GM19463 (cell line): ENCODE data around the gene PAX7.

Experiments used
- ATAC-seq: cut with Tn5 transposase; IDR thresholded peaks from one replicate; pipeline ENCODE4 v1.9.1; 2021; ENCODE audit warnings: mild to moderate bottlenecking, moderate library complexity; ENCODE audit not compliant: unreplicated experiment

PAX7 gene

GRCh38 chr1:18787825-18788385, 157.3 kb downstream of the PAX7 start:
- no peak for ATAC-seq

- no peak for ATAC-seq
Observed at GRCh38 chr1:18789246-18789645, 158.6 kb downstream of the PAX7 start.

DNA sequence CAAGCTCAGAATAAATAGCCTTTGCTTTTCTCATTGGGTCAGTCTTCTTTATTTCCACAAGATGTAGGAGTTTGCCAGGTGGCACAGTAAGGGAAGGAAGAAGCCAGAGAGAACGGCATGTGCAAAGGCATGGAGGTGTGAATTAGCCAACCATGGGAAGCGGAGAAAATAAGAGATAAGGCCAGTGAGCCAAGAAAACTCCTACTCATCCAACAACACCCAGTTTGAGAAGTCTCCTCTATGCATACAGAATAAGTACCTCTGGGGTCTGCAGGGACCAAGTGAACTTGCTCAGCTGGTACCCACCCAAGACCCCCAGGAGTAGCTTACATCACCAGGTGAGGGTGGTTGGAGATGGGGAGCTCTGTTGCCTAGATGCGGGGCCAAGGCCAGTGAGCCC, 162.1 kb downstream of the PAX7 start:
- ATAC-seq: no peak

DNA sequence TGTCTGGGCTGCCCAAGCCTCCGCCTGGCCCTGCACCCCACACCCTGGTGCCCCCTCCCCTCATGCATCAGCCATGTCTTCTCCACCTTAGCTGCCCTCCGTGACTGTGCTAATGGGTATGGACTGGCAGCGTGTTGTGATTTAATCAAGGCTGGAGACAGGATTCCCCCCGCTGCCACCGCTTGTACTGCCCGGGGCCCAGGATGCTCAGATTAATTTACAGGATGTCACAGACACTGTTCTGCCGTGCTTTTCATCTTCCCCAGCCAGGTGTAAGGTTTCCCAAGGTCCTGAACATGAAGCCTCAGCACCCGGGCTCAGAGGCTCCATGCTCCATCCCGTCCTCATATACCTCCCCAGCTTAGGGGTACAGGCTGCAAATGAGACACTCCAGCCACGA, 162.5 kb downstream of the PAX7 start:
- ATAC-seq: no peak

DNA sequence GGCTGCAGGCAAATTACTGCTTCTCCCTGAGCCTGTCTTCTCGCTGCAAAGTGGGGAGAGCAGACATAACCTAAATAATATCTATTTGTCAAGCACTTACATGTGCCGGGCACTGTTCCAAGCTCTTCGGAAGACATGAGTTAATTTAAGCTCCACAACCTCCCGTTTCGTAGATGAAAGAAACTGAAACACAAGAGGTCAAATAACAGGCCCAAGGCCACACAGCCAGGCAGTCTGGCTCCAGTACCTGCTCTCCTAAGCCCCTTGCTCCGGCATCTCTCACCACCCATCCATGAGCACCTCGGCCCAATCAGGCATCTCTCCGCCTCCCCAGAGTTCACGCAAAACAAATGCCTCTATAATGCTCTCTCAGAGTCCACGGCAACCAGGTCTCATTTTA, 163.4 kb downstream of the PAX7 start:
- ATAC-seq: no peak

DNA sequence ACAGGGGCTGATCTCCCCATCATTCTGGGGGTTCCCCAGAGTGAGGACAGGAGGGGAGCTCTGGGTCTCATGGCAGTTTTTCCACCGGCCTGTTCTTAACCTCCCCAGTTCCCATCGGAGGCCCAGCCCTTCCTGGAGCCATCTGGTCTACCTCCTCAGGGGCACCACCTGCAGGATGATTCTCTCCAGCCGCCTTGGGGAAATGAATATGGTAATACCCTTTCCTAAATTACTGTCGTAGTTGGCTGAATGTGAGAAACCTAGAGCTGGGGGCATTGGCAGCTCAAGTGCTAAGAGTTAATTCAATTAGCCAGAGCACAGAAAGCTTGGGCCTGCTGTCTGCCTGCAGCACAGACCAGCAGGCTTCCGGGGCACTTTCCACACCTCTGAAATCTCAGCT, 163.9 kb downstream of the PAX7 start:
- ATAC-seq: no peak

- no peak for ATAC-seq
Observed at GRCh38 chr1:18795002-18795689, 164.5 kb downstream of the PAX7 start.

DNA sequence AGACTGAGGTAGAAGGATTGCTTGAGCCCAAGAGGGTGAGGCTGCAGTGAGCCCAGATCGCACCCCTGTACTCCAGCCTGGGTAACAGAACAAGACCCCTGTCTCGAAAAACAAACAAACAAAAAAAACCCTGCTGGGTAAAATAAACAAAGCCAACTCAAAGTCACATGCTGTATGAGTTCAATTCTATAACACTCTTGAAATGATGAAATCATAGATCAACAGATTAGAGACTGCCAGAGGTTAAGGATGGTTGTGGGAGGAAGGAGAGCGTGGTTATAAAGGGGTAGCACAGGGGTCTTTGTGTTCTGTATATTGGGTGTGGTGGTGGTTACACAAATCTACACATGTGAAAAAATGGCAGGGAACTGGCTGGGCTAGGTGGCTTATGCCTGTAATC, 166.3 kb downstream of the PAX7 start:
- ATAC-seq: no peak
